ENCODE data around the gene CAPRIN1.

DNA sequence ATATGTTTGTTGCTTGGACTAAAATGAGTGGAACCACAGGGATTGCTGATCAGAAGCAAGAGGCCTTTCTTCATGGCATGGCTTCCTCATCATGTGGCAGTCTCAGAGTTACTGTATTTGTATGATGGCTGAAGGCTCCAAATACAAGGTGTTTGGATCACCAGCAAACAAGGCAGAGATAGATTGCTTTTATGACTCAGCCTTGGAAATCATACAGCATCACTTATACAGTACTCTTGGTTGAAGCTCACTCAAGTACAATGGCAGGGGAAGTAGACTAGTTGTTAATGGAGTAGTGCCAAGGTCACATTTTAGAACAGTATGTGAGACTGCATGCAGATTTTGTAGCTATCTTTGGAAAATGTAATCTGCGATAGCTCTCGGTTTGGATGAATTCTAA is 16.6 kb downstream of the CAPRIN1 start:
- TF ChIP-seq, protein P1, sequence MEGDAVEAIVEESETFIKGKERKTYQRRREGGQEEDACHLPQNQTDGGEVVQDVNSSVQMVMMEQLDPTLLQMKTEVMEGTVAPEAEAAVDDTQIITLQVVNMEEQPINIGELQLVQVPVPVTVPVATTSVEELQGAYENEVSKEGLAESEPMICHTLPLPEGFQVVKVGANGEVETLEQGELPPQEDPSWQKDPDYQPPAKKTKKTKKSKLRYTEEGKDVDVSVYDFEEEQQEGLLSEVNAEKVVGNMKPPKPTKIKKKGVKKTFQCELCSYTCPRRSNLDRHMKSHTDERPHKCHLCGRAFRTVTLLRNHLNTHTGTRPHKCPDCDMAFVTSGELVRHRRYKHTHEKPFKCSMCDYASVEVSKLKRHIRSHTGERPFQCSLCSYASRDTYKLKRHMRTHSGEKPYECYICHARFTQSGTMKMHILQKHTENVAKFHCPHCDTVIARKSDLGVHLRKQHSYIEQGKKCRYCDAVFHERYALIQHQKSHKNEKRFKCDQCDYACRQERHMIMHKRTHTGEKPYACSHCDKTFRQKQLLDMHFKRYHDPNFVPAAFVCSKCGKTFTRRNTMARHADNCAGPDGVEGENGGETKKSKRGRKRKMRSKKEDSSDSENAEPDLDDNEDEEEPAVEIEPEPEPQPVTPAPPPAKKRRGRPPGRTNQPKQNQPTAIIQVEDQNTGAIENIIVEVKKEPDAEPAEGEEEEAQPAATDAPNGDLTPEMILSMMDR (optimal IDR thresholded peaks at IDR 0.05 in 1 of 3, IDR thresholded peaks at IDR 0.05 in 1 of 3, conservative IDR thresholded peaks at IDR 0.05 in 1 of 3; ENCODE audit: extremely low read depth in 1 of 3, insufficient read depth in 2 of 3, low read length in 3 of 3), result no peak
- TF ChIP-seq EZH2 (IDR thresholded peaks at IDR 0.05; ENCODE audit: low read length), result no peak
